ENCODE measurements around the gene RAB30.

RAB30 gene

GRCh38 chr11:82987997-82988396, 83.7 kb downstream of the RAB30 start:
- Histone ChIP-seq H3K4me1 (ENCODE audit: control insufficient read depth, low read length) (0 out of 2 replicates have a peak, but pooled peaks cover 4% of the 10 kb centered on the region), H3F3A (ENCODE audit: control insufficient read depth, insufficient read depth) (peaks cover 8% of the 10 kb centered on the region), H4K20me1 (ENCODE audit: control insufficient read depth, insufficient read depth, low read depth, low read length) (no peaks in the 10 kb centered on the region), H3K4me3 (ENCODE audit: low read length) (no peak overlapping the region), H3K79me2 (ENCODE audit: control insufficient read depth, low read length) (peaks cover 10% of the 10 kb centered on the region), H3K27me3 (ENCODE audit: control insufficient read depth, low read length) (no peaks in the 10 kb centered on the region), H3K36me3 (ENCODE audit: control insufficient read depth, low read length) (peaks cover 89% of the 10 kb centered on the region), H3K27ac (ENCODE audit: low read depth, low read length) (no peak overlapping the region), H3K9me3 (ENCODE audit: control insufficient read depth, insufficient read depth, low read length) (no peaks in the 10 kb centered on the region), H3K9me2 (replicated peaks; ENCODE audit: control insufficient read depth, low read length) (no peaks in the 10 kb centered on the region), H3K4me2 (ENCODE audit: low read length) (no peak overlapping the region)
- TF ChIP-seq EZH2phosphoT487 (IDR thresholded peaks at IDR 0.05; ENCODE audit: borderline replicate concordance, low read length): no peak
- TF ChIP-seq CTCF (IDR thresholded peaks at IDR 0.05; ENCODE audit: low read depth, low read length, poor library complexity, severe bottlenecking): no peak

GRCh38 chr11:82986446-82986845, 85.3 kb downstream of the RAB30 start:
- Histone ChIP-seq H4K20me1 (ENCODE audit: control insufficient read depth, insufficient read depth, low read depth, low read length) (no peaks in the 10 kb centered on the region), H3K27me3 (ENCODE audit: control insufficient read depth, low read length) (no peaks in the 10 kb centered on the region), H3F3A (ENCODE audit: control insufficient read depth, insufficient read depth) (peaks cover 8% of the 10 kb centered on the region), H3K9me2 (replicated peaks; ENCODE audit: control insufficient read depth, low read length) (no peaks in the 10 kb centered on the region), H3K4me3 (ENCODE audit: low read length) (no peak overlapping the region), H3K79me2 (ENCODE audit: control insufficient read depth, low read length) (peaks cover 10% of the 10 kb centered on the region), H3K36me3 (ENCODE audit: control insufficient read depth, low read length) (peaks cover 84% of the 10 kb centered on the region), H3K27ac (ENCODE audit: low read depth, low read length) (no peak overlapping the region), H3K4me2 (ENCODE audit: low read length) (no peak overlapping the region), H3K4me1 (ENCODE audit: control insufficient read depth, low read length) (no peaks in the 10 kb centered on the region), H3K9me3 (ENCODE audit: control insufficient read depth, insufficient read depth, low read length) (no peaks in the 10 kb centered on the region)
- TF ChIP-seq EZH2phosphoT487 (IDR thresholded peaks at IDR 0.05; ENCODE audit: borderline replicate concordance, low read length) (no peak), CTCF (IDR thresholded peaks at IDR 0.05; ENCODE audit: low read depth, low read length, poor library complexity, severe bottlenecking) (no peak)

GRCh38 chr11:82981852-82982251, 89.8 kb downstream of the RAB30 start:
- Histone ChIP-seq H4K20me1 (ENCODE audit: control insufficient read depth, insufficient read depth, low read depth, low read length) (no peaks in the 10 kb centered on the region), H3K27ac (ENCODE audit: low read depth, low read length) (no peak overlapping the region), H3K79me2 (ENCODE audit: control insufficient read depth, low read length) (peaks cover 6% of the 10 kb centered on the region), H3K9me2 (replicated peaks; ENCODE audit: control insufficient read depth, low read length) (no peaks in the 10 kb centered on the region), H3K4me1 (ENCODE audit: control insufficient read depth, low read length) (peaks cover 37% of the 10 kb centered on the region), H3K4me2 (ENCODE audit: low read length) (no peak overlapping the region), H3F3A (ENCODE audit: control insufficient read depth, insufficient read depth) (peaks cover under 1% of the 10 kb centered on the region; the same call in 1 of the 2 replicates), H3K27me3 (ENCODE audit: control insufficient read depth, low read length) (no peaks in the 10 kb centered on the region), H3K36me3 (ENCODE audit: control insufficient read depth, low read length) (peaks cover 88% of the 10 kb centered on the region), H3K4me3 (ENCODE audit: low read length) (no peak overlapping the region), H3K9me3 (ENCODE audit: control insufficient read depth, insufficient read depth, low read length) (no peaks in the 10 kb centered on the region)
- no peak for TF ChIP-seq CTCF (IDR thresholded peaks at IDR 0.05; ENCODE audit: low read depth, low read length, poor library complexity, severe bottlenecking)
- no peak for TF ChIP-seq EZH2phosphoT487 (IDR thresholded peaks at IDR 0.05; ENCODE audit: borderline replicate concordance, low read length)

Measured in DOHH2 (cell line).